Activated CD8-positive, alpha-beta T cell treated with anti-CD3 and anti-CD28 coated beads for 36 hours (primary cell): Measurements from ENCODE around the gene PRXL2B. TPM values are rescaled to one million over a fixed set of nuclear protein-coding genes. Genes with fewer than 3 reads are reported as not detected.

Experiments
- ATAC-seq: fragments of 200-7000 bp; cut with Tn5 transposase; one replicate; pipeline ENCODE4 v1.10.0; 2021; ENCODE audit warnings: mild to moderate bottlenecking, moderate library complexity
- CTCF ChIA-PET: fragments of 350-600 bp; sonication (Branson Sonifier 250); formaldehyde crosslinking; loops from one replicate; lab custom pipeline; 2021; ENCODE audit warnings: antibody characterized with exemption; lab: Charles Lee
- POLR2A ChIA-PET: fragments of 350-600 bp; sonication (Branson Sonifier 250); formaldehyde crosslinking; loops from one replicate; lab custom pipeline; 2021; ENCODE audit warnings: antibody characterized with exemption; lab: Charles Lee
- DNase-seq: peaks from one replicate; pipeline ENCODE4 v3.0.0-alpha.2; 2020
- H3K27ac Mint-ChIP-seq: one replicate; pipeline ENCODE4 v1.8.0; 2021; ENCODE audit warnings: mild to moderate bottlenecking, mixed read lengths
- H3K27me3 Mint-ChIP-seq: one replicate; pipeline ENCODE4 v1.8.0; 2021; ENCODE audit warnings: mixed read lengths
- H3K36me3 Mint-ChIP-seq: one replicate; pipeline ENCODE4 v1.8.0; 2021; ENCODE audit warnings: low read depth, mixed read lengths
- H3K4me1 Mint-ChIP-seq: one replicate; pipeline ENCODE4 v1.8.0; 2021; ENCODE audit warnings: low read depth, mixed read lengths
- H3K4me3 Mint-ChIP-seq: one replicate; pipeline ENCODE4 v1.8.0; 2021; ENCODE audit warnings: mild to moderate bottlenecking, moderate library complexity, mixed read lengths
- H3K9me3 Mint-ChIP-seq: one replicate; pipeline ENCODE4 v1.8.0; 2021; ENCODE audit warnings: mixed read lengths
- CTCF ChIP-seq: fragments of 200-600 bp; IDR thresholded peaks from one replicate; pipeline ENCODE4 v1.8.0; 2022; ENCODE audit warnings: antibody characterized with exemption, mild to moderate bottlenecking
- intact Hi-C: fragments of 100-400 bp; cut with micrococcal nuclease; formaldehyde crosslinking; loops from one replicate; pipeline ENCODE4 v1.10.0; 2022
- total RNA-seq, 2 experiments: library from RNA; stranded (reverse); gene quantifications; one replicate each; pipeline ENCODE4 v1.2.3, GENCODE V29; 2021

PRXL2B gene
- total RNA-seq, 2 experiments from 2014 or later: 39.1 to 43.6 TPM

GRCh38 chr1:2640626-2641025 is 54.0 kb downstream of the PRXL2B start:
- DNase-seq (no peak), ATAC-seq (no peak)
- Mint-ChIP-seq H3K9me3 (peaks cover 7% of the 10 kb centered on the region), H3K4me1 (peaks cover 7% of the 10 kb centered on the region), H3K27me3 (peaks cover 3% of the 10 kb centered on the region), H3K27ac (no peak overlapping the region), H3K36me3 (no peaks in the 10 kb centered on the region), H3K4me3 (no peak overlapping the region)
- ChIA-PET CTCF (no interaction called here), POLR2A (interaction anchor here (3.5 kb wide), 1 partner anchor 55 kb away, joined by 15 read pairs; the partner anchor contains the start of gene PRXL2B)
- no peak for TF ChIP-seq CTCF
- intact Hi-C loops: loop anchor here (10.0 kb wide), 2 partner anchors 56 to 86 kb away; partner anchors contain the start of genes PRXL2B and TNFRSF14

Other genes starting within 250 kb of the PRXL2B start
- gene MORN1, start 195.2 kb upstream of the PRXL2B start, total RNA-seq: 1 to 10 TPM; 5.9 to 6.6 TPM
- 100 to 1,000 TPM; 120 to 131 TPM for gene RER1, start 194.9 kb upstream of the PRXL2B start, total RNA-seq
- gene PEX10, start 174.2 kb upstream of the PRXL2B start, total RNA-seq: 10 to 100 TPM; 17.1 to 19.0 TPM
- gene PLCH2, start 110.5 kb upstream of the PRXL2B start, total RNA-seq: 1 to 10 TPM; 2.9 to 6.0 TPM
- 10 to 100 TPM; 39.0 to 40.6 TPM for gene PANK4, start 60.2 kb upstream of the PRXL2B start, total RNA-seq
- not detected for gene HES5, start 56.5 kb upstream of the PRXL2B start, total RNA-seq
- gene TNFRSF14, start 30.4 kb upstream of the PRXL2B start, total RNA-seq: 100 to 1,000 TPM; 134 to 140 TPM
- 1 to 10 TPM; 1.8 to 3.1 TPM for gene MMEL1, start 46.2 kb downstream of the PRXL2B start, total RNA-seq
- gene TTC34, start 214.9 kb downstream of the PRXL2B start, total RNA-seq: under 1 TPM; 0.79 to 0.81 TPM